GM18505 (cell line): ENCODE results near the gene PRELID3B.

ENCODE experiments used
- ATAC-seq: cut with Tn5 transposase; IDR thresholded peaks from one replicate; pipeline ENCODE4 v1.9.1; 2021; ENCODE audit not compliant: unreplicated experiment
- POLR2A ChIP-seq: IDR thresholded peaks from 4 replicates; pipeline ENCODE4 v1.6.1; 2011; ENCODE audit warnings: borderline replicate concordance; ENCODE audit not compliant: insufficient read depth, insufficient read length; ENCODE audit errors: extremely low read depth

Gene PRELID3B

GRCh38 chr20:59042151-59042795 lies at the start of gene PRELID3B:
Gene PRELID3B (minus strand): TSS chr20:59042786. CDS start chr20:59042730, 56 bp downstream.
- TF ChIP-seq POLR2A = peak; percentile 71
- ATAC-seq = peak; percentile 26

DNA sequence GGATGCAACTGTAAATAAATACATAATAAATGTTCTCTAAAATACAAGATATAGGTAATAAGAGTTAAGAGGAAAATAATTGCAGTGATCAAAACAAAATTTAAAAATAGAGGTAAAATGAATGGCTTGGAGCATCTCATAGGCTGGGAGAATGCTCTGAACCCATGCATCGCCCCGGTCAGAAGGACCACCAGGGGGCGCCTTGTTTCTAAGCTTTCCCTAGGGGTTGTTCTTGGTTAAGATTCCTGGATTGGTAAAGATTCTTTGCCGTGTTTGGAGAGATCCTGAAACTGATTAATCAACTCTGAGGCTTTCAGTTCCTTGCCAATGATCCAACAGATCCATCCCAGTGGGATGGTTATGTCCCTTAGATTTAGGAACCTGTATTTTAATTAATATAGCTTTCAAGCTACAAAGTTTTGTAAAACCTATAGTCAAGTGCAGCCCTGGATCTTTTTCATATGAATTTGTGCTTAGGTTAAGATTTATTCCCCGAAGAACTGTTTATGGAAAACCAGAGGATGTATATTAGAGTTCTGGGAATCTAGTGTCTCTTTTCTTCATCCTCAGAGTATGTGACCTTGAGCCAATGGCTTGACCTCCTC lies 45.3 kb upstream of the PRELID3B start:
- ATAC-seq = no peak
- no peak for TF ChIP-seq POLR2A

- TF ChIP-seq POLR2A = no peak
- ATAC-seq = no peak
Observed at GRCh38 chr20:59086923-59087322, 44.3 kb upstream of the PRELID3B start.

- no peak for ATAC-seq
- no peak for TF ChIP-seq POLR2A
Observed at GRCh38 chr20:59084041-59084850, 41.7 kb upstream of the PRELID3B start.

DNA sequence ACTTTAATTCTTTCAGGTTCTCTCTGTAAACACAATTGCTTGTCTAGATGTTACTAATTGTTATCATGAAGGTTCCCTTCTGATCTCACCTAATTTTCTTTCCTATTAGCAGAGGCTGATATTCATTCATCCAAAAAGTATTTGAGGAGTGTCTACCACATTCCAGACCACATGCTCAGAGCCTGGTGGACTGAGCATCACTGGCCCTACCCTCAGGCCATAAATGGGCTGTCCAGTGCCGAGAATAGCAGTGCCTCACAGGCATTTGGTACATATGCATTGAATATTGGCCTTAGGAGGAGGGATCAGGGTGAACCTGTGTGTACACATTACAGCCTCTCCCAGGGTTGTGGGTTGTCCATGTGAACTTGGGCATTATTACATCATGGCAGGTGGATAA lies 40.4 kb upstream of the PRELID3B start:
- TF ChIP-seq POLR2A = no peak
- ATAC-seq = no peak

DNA sequence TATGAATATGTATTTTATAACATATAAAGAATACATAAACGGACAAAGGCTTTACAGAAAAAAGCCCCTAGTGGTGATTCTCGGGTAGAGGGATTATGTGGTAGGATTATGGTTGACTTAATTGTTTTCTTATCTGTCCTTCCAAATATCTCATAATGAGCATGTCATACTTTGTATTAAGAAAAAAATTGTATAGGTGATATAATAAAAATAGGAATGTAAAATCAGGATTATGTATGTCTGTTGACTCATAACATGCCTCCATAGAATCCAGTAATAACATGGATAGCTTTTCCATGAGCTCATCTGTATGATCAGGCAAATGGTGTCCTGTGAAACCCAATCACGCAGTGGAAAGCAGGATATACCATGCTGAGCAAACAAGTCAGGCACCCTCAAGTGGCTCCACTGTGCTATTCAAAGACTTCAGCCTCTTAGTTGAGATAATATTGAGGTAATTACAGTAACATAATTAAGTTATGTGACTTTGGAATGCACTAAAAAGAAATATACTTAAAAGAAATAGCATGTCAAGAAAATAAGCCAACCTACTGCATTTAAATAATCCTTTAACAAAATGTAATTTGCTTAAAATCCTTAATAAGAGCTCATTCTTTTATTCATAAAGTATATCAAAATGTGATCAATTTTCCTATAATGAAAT lies 39.6 kb upstream of the PRELID3B start:
- ATAC-seq = no peak
- TF ChIP-seq POLR2A = no peak

DNA sequence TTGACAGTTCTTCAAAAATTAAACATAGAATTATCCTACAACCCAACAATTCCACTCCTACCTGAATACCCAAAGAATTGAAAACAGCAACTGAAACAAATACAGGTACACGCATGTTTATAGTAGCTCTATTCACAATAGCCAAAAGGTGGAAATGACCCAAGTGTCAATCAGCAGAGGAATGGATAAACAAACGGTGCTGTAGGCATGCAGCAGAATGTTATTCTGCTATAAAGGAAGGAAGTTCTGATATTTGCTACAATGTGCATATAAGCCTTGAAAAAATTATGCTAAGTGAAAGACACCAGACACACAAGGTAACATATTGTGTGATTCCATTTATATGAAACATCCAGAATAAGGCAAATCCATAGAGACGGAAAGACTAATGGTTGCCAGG lies 38.5 kb upstream of the PRELID3B start:
- no peak for ATAC-seq
- TF ChIP-seq POLR2A = no peak

- no peak for ATAC-seq
- TF ChIP-seq POLR2A = no peak
Observed at GRCh38 chr20:59078231-59078630, 35.6 kb upstream of the PRELID3B start.

DNA sequence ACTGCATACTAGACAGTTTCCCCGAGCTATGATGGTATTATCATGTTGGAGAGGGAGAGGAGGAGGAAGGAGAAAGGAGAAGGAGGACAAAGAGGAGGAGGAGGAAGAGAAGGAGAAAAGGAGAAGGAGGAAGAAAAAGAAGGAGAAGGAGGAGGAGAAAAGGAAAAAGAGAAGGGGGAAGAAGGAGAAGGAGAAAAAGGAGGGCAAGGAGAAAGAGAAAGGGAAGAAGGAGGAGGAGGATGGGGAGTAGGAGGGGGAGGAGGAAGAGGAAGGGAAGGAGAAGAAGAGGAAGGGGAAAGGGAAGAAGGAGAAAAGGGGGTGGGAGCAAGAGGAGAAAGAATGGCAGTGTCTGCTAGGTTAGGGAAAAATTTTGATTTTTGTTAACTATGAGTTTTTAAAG lies 35.1 kb upstream of the PRELID3B start:
- TF ChIP-seq POLR2A = no peak
- no peak for ATAC-seq

DNA sequence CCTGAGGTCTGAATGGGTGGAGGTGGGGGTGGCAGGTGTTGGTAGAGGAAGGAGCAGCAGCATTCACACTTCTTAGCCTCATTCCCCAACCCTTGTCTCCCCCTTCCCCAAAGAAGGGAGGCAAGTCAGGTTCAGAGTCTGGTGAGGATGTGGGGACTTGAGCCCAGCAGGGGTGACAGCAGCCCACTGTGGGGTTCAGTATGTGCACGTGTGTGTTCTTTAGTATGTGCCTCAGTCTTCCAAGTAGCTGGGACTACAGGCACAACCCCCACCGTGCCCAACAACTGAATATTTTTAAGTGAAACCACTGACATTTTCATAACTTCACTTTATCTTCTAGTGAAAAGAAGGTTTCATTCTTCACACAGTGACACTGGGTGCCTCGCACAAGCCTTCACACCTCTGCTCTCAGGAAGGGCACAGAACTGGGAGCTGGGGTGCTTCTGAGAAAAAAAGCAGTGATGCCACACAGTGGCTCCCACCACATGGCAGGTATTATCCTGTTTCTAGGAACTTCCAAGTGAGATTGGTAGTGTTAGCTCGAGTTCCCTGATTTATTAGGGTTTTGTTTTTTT lies 33.4 kb upstream of the PRELID3B start:
- ATAC-seq = no peak
- no peak for TF ChIP-seq POLR2A

DNA sequence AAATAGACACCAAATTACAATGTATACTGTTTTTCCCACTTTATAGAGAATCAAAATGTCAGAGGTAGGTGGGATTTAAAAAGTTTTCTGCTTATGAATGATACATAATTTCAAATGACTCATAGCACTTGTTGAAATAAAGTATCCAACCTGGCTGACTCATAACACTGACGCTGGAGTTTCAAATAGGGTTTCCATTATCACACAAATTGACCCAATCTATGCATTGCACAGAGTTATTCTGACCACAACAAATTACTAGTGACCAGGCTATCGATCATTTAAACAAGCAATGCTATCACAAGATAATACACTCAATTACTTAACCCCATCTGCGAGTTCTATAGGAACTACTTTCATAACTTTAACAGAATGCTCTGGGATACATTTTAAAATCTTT lies 31.9 kb upstream of the PRELID3B start:
- no peak for ATAC-seq
- TF ChIP-seq POLR2A = no peak

DNA sequence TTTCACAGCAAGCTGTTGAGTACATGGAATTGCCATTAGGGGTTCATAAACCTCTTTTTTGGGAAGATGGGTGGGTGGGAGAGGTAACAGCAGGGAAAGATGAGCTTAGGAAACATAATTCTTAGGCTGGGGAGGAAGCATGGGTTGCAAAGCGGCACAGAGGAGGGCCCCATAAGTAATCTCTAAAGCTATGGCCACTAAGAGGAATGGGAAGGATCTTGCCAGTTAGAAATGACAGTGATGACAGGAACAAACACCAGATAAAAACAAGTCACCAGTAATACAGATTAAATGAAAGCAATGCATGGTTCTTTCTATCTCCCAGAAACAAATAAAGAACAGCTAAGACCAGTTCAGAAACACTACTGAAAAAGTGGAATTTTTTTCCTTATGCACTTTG lies 31.0 kb upstream of the PRELID3B start:
- no peak for ATAC-seq
- no peak for TF ChIP-seq POLR2A

DNA sequence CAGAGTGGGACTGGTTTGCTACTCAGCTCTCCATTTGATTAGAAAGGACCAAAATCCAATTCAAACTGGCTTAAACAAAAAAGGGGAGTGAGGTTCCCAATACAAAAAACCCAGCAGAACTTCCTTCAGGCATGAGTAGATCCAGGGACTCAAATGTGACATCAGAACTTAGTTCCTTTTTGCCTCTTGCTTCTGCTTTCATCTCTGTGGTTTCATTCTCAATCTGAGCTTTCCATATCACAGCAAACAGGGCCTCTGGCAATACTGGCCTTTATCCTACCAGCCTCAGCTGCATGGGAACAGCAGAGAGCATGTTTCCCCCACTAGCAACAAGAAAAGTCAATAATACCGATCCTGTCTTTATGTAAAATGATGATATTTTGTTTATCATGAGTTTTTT lies 28.6 kb upstream of the PRELID3B start:
- no peak for TF ChIP-seq POLR2A
- no peak for ATAC-seq

DNA sequence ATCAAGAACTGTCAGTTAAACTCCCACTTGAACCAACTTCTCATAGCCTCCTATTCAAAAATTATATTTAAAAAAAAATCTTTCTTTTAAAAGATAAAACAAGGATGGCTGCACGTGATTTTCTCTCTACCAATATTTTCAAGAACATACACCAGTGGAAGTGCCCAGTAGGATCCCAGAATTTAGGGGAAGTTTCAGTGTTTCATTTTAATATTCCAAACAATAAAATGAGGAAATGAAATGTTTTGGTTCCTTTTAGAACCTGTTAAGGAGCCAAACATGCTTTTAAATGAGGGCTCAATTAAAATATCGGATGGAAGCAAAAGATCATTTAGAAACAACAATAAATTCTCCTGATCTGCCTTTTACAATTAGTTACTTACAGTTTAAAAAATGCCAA lies 26.4 kb upstream of the PRELID3B start:
- TF ChIP-seq POLR2A = no peak
- ATAC-seq = no peak

- TF ChIP-seq POLR2A = no peak
- ATAC-seq = no peak
Observed at GRCh38 chr20:59068534-59068933, 25.9 kb upstream of the PRELID3B start.
